Measurements from ENCODE around the gene KIF19. TPM values are rescaled to one million over a fixed set of nuclear protein-coding genes. Genes with fewer than 3 reads are reported as not detected.

KIF19 gene
- total RNA-seq, 2 donors from 2014 or later: 0.27 to 2.4 TPM

DNA sequence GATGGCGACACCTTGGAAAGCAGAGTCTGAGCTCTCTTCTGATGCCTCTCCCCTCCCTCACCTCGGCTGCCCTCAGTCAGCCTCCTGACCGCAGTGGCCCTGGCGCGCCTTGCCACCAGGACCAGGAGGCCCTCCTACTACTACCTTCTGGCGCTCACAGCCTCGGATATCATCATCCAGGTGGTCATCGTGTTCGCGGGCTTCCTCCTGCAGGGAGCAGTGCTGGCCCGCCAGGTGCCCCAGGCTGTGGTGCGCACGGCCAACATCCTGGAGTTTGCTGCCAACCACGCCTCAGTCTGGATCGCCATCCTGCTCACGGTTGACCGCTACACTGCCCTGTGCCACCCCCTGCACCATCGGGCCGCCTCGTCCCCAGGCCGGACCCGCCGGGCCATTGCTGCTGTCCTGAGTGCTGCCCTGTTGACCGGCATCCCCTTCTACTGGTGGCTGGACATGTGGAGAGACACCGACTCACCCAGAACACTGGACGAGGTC lies 45.7 kb downstream of the KIF19 start:
- Mint-ChIP-seq H3K36me3 (ENCODE audit: low read depth) (no peaks in the 10 kb centered on the region), H3K4me1 (peaks cover 4% of the 10 kb centered on the region), H3K4me3 (no peak overlapping the region), H3K9me3 (no peaks in the 10 kb centered on the region), H3K27ac (no peak overlapping the region), H3K27me3 (ENCODE audit: insufficient read depth) (peaks cover 32% of the 10 kb centered on the region)
- no peak overlapping the region for H3K9ac ChIP-seq (ENCODE audit: extremely low read depth, low read length, poor library complexity, severe bottlenecking)
- no peak overlapping the region for H3K27ac ChIP-seq (ENCODE audit: low read depth, low read length)
- no peak overlapping the region for H3K4me3 ChIP-seq (ENCODE audit: low read length)
- H3K4me1 ChIP-seq (ENCODE audit: control insufficient read depth, insufficient read depth, low read length): no peaks in the 10 kb centered on the region
- H3K9me3 ChIP-seq (ENCODE audit: control insufficient read depth, low read length): no peaks in the 10 kb centered on the region
- DNase-seq: no peak
- TF ChIP-seq, protein P1, sequence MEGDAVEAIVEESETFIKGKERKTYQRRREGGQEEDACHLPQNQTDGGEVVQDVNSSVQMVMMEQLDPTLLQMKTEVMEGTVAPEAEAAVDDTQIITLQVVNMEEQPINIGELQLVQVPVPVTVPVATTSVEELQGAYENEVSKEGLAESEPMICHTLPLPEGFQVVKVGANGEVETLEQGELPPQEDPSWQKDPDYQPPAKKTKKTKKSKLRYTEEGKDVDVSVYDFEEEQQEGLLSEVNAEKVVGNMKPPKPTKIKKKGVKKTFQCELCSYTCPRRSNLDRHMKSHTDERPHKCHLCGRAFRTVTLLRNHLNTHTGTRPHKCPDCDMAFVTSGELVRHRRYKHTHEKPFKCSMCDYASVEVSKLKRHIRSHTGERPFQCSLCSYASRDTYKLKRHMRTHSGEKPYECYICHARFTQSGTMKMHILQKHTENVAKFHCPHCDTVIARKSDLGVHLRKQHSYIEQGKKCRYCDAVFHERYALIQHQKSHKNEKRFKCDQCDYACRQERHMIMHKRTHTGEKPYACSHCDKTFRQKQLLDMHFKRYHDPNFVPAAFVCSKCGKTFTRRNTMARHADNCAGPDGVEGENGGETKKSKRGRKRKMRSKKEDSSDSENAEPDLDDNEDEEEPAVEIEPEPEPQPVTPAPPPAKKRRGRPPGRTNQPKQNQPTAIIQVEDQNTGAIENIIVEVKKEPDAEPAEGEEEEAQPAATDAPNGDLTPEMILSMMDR (conservative IDR thresholded peaks at IDR 0.05): no peak
- WGBS, 2 experiments (ENCODE audit: insufficient coverage in 1 of 2, insufficient read length in 1 of 2): 94 to 95% methylated on average over 22 to 26 of the region's 26 CpGs
- H3K27me3 ChIP-seq (ENCODE audit: control insufficient read depth, insufficient read depth, low read length, poor library complexity, severe bottlenecking): no peaks in the 10 kb centered on the region
- H3K36me3 ChIP-seq (ENCODE audit: control insufficient read depth, insufficient read depth, low read length): no peaks in the 10 kb centered on the region

DNA sequence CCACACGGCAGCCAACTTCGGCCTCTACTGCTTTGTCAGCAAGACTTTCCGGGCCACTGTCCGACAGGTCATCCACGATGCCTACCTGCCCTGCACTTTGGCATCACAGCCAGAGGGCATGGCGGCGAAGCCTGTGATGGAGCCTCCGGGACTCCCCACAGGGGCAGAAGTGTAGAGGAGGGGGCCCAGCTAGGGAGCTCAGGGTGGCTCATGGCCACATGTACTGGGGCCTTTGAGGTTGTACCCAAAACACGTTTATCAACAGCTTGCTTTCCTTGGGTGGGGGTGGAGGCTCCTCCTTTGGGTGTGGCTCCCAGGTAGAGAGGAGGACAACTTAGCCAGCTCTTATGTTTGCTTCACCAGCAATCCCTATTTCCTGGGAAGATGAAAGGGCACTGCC lies 46.4 kb downstream of the KIF19 start:
- Mint-ChIP-seq H3K4me1 (peaks cover 4% of the 10 kb centered on the region), H3K27ac (no peak overlapping the region), H3K9me3 (no peaks in the 10 kb centered on the region), H3K27me3 (ENCODE audit: insufficient read depth) (peaks cover 35% of the 10 kb centered on the region), H3K4me3 (no peak overlapping the region), H3K36me3 (ENCODE audit: low read depth) (no peaks in the 10 kb centered on the region)
- WGBS, 2 experiments (ENCODE audit: insufficient coverage in 1 of 2, insufficient read length in 1 of 2): 87 to 93% methylated on average over 7 to 9 of the region's 9 CpGs
- no peaks in the 10 kb centered on the region for H3K9me3 ChIP-seq (ENCODE audit: control insufficient read depth, low read length)
- H3K36me3 ChIP-seq (ENCODE audit: control insufficient read depth, insufficient read depth, low read length): no peaks in the 10 kb centered on the region
- no peak overlapping the region for H3K27ac ChIP-seq (ENCODE audit: low read depth, low read length)
- DNase-seq: no peak
- H3K4me1 ChIP-seq (ENCODE audit: control insufficient read depth, insufficient read depth, low read length): no peaks in the 10 kb centered on the region
- H3K4me3 ChIP-seq (ENCODE audit: low read length): no peak overlapping the region
- TF ChIP-seq, protein P1 (conservative IDR thresholded peaks at IDR 0.05): no peak
- H3K9ac ChIP-seq (ENCODE audit: extremely low read depth, low read length, poor library complexity, severe bottlenecking): no peak overlapping the region
- peaks cover 6% of the 10 kb centered on the region for H3K27me3 ChIP-seq (ENCODE audit: control insufficient read depth, insufficient read depth, low read length, poor library complexity, severe bottlenecking)

DNA sequence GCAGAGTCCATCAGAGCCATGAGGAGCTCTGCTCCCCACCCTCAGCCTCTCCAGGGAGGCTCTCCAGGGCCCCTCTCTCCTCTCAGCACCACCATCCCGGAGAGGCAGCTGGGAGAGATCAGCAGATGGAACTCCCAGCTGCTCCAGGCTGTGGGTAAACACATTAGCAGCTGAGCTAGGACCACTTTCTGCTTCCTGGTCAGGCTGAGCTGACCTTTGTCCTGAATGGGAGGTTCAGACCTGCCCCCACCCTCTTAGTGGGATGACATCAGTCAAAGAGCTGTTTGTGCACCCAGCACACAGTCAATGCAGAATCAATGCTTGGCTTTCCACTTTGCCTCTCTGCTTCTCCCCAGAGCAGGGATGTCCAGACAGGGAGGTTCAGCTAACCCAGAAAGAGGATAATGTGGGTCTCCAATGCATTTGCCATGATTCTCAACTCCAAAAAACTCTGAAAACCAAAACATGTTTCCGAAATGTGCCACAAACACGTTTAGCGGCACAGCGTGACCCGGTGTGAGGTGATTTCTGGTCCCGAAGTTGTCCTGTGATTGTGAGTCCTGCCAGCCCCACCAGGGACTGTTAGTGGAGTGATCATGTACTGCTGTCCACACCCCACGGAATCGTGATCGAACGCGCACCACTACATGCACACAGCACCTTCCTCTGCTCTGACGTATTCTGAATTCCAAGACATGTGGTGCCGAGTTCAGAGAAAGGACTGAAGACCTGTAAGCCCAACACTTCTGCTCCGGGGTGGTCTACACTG lies 48.0 kb downstream of the KIF19 start:
- Histone ChIP-seq H3K27ac (ENCODE audit: low read depth, low read length) (no peak overlapping the region), H3K9ac (ENCODE audit: extremely low read depth, low read length, poor library complexity, severe bottlenecking) (no peak overlapping the region), H3K9me3 (ENCODE audit: control insufficient read depth, low read length) (no peaks in the 10 kb centered on the region), H3K27me3 (ENCODE audit: control insufficient read depth, insufficient read depth, low read length, poor library complexity, severe bottlenecking) (peaks cover 7% of the 10 kb centered on the region), H3K4me3 (ENCODE audit: low read length) (no peak overlapping the region), H3K36me3 (ENCODE audit: control insufficient read depth, insufficient read depth, low read length) (no peaks in the 10 kb centered on the region), H3K4me1 (ENCODE audit: control insufficient read depth, insufficient read depth, low read length) (no peaks in the 10 kb centered on the region)
- WGBS, 2 experiments (ENCODE audit: insufficient coverage in 1 of 2, insufficient read length in 1 of 2): 84 to 88% methylated on average over 14 to 15 of the region's 15 CpGs
- H3K27me3 Mint-ChIP-seq (ENCODE audit: insufficient read depth): peaks cover 38% of the 10 kb centered on the region
- TF ChIP-seq, protein P1 (conservative IDR thresholded peaks at IDR 0.05): no peak
- no peak overlapping the region for H3K27ac Mint-ChIP-seq
- no peak overlapping the region for H3K4me3 Mint-ChIP-seq
- no peaks in the 10 kb centered on the region for H3K36me3 Mint-ChIP-seq (ENCODE audit: low read depth)
- peaks cover 4% of the 10 kb centered on the region for H3K4me1 Mint-ChIP-seq
- no peaks in the 10 kb centered on the region for H3K9me3 Mint-ChIP-seq
- DNase-seq: no peak

Data from endodermal cell (in vitro differentiated cells).